Adipocyte (in vitro differentiated cells): ENCODE measurements around the gene RABEP1.

Experiments used
- DNase-seq: peaks from one replicate; pipeline ENCODE4 v3.0.0-alpha.2; 2015; ENCODE audit warnings: low read depth
- H3K27me3 ChIP-seq: replicated peaks from 2 replicates; pipeline ENCODE4 v1.7.0; 2013; ENCODE audit warnings: mild to moderate bottlenecking, low read length, moderate library complexity; ENCODE audit not compliant: control insufficient read depth, insufficient read depth
- H3K36me3 ChIP-seq: 2 replicates; pipeline ENCODE4 v1.7.0; 2013; ENCODE audit warnings: low read length, mild to moderate bottlenecking, moderate library complexity; ENCODE audit not compliant: control insufficient read depth, insufficient read depth, severe bottlenecking
- H3K4me1 ChIP-seq: 2 replicates; pipeline ENCODE4 v1.7.0; 2013; ENCODE audit warnings: mild to moderate bottlenecking, low read length, moderate library complexity; ENCODE audit not compliant: control insufficient read depth, insufficient read depth
- H3K4me3 ChIP-seq: 2 replicates; pipeline ENCODE4 v1.7.0; 2013; ENCODE audit warnings: mild to moderate bottlenecking, low read length, moderate library complexity
- H3K9ac ChIP-seq: 2 replicates; pipeline ENCODE4 v1.7.0; 2013; ENCODE audit warnings: mild to moderate bottlenecking, low read length, moderate library complexity
- H3K9me3 ChIP-seq: 2 replicates; pipeline ENCODE4 v1.7.0; 2013; ENCODE audit warnings: mild to moderate bottlenecking, low read length, moderate library complexity; ENCODE audit not compliant: control insufficient read depth

The RABEP1 gene

GRCh38 chr17:5249615-5250014 is 32.5 kb upstream of the RABEP1 start:
- H3K4me3 ChIP-seq: no peak overlapping the region
- no peak overlapping the region for H3K9ac ChIP-seq
- DNase-seq: peak; percentile 88
- H3K9me3 ChIP-seq: no peaks in the 10 kb centered on the region
- H3K27me3 ChIP-seq: peaks cover 4% of the 10 kb centered on the region
- no peaks in the 10 kb centered on the region for H3K36me3 ChIP-seq
- H3K4me1 ChIP-seq: no peaks in the 10 kb centered on the region

- Histone ChIP-seq H3K9me3 (no peaks in the 10 kb centered on the region), H3K4me1 (no peaks in the 10 kb centered on the region), H3K4me3 (no peak overlapping the region), H3K9ac (no peak overlapping the region), H3K27me3 (no peaks in the 10 kb centered on the region), H3K36me3 (no peaks in the 10 kb centered on the region)
- DNase-seq: no peak
Measured at GRCh38 chr17:5254414-5254813, 27.7 kb upstream of the RABEP1 start.

- no peaks in the 10 kb centered on the region for H3K9me3 ChIP-seq
- no peak overlapping the region for H3K9ac ChIP-seq
- H3K27me3 ChIP-seq: no peaks in the 10 kb centered on the region
- H3K36me3 ChIP-seq: no peaks in the 10 kb centered on the region
- H3K4me3 ChIP-seq: no peak overlapping the region
- DNase-seq: no peak
- no peaks in the 10 kb centered on the region for H3K4me1 ChIP-seq
Measured at GRCh38 chr17:5254903-5255521, 27.1 kb upstream of the RABEP1 start.

- Histone ChIP-seq H3K9me3 (no peaks in the 10 kb centered on the region), H3K27me3 (no peaks in the 10 kb centered on the region), H3K9ac (no peak overlapping the region), H3K4me3 (no peak overlapping the region), H3K36me3 (no peaks in the 10 kb centered on the region), H3K4me1 (no peaks in the 10 kb centered on the region)
- DNase-seq: no peak
Measured at GRCh38 chr17:5257124-5257523, 25.0 kb upstream of the RABEP1 start.

- H3K27me3 ChIP-seq: no peaks in the 10 kb centered on the region
- no peak for DNase-seq
- H3K9ac ChIP-seq: no peak overlapping the region
- H3K9me3 ChIP-seq: no peaks in the 10 kb centered on the region
- no peak overlapping the region for H3K4me3 ChIP-seq
- no peaks in the 10 kb centered on the region for H3K4me1 ChIP-seq
- H3K36me3 ChIP-seq: no peaks in the 10 kb centered on the region
Measured at GRCh38 chr17:5260542-5260941, 21.5 kb upstream of the RABEP1 start.

- no peak overlapping the region for H3K9ac ChIP-seq
- H3K4me1 ChIP-seq: no peaks in the 10 kb centered on the region
- H3K4me3 ChIP-seq: no peak overlapping the region
- H3K9me3 ChIP-seq: no peaks in the 10 kb centered on the region
- H3K27me3 ChIP-seq: no peaks in the 10 kb centered on the region
- H3K36me3 ChIP-seq: no peaks in the 10 kb centered on the region
- DNase-seq: no peak
Measured at GRCh38 chr17:5262416-5262991, 19.6 kb upstream of the RABEP1 start.

GRCh38 chr17:5263441-5263840 is 18.6 kb upstream of the RABEP1 start:
- H3K9me3 ChIP-seq: no peaks in the 10 kb centered on the region
- no peaks in the 10 kb centered on the region for H3K4me1 ChIP-seq
- no peak overlapping the region for H3K9ac ChIP-seq
- no peak overlapping the region for H3K4me3 ChIP-seq
- no peak for DNase-seq
- no peaks in the 10 kb centered on the region for H3K27me3 ChIP-seq
- H3K36me3 ChIP-seq: no peaks in the 10 kb centered on the region

GRCh38 chr17:5264893-5265292 is 17.2 kb upstream of the RABEP1 start:
- no peaks in the 10 kb centered on the region for H3K36me3 ChIP-seq
- H3K27me3 ChIP-seq: no peaks in the 10 kb centered on the region
- no peak for DNase-seq
- no peaks in the 10 kb centered on the region for H3K4me1 ChIP-seq
- no peak overlapping the region for H3K9ac ChIP-seq
- H3K9me3 ChIP-seq: no peaks in the 10 kb centered on the region
- H3K4me3 ChIP-seq: no peak overlapping the region

GRCh38 chr17:5269241-5269960 is 12.7 kb upstream of the RABEP1 start:
- no peak for DNase-seq
- Histone ChIP-seq H3K36me3 (no peaks in the 10 kb centered on the region), H3K9ac (no peak overlapping the region), H3K9me3 (no peaks in the 10 kb centered on the region), H3K4me1 (peaks cover 5% of the 10 kb centered on the region), H3K4me3 (no peak overlapping the region), H3K27me3 (no peaks in the 10 kb centered on the region)

- peaks cover 5% of the 10 kb centered on the region for H3K4me1 ChIP-seq
- H3K9me3 ChIP-seq: no peaks in the 10 kb centered on the region
- no peaks in the 10 kb centered on the region for H3K27me3 ChIP-seq
- no peaks in the 10 kb centered on the region for H3K36me3 ChIP-seq
- DNase-seq: no peak
- no peak overlapping the region for H3K4me3 ChIP-seq
- H3K9ac ChIP-seq: no peak overlapping the region
Measured at GRCh38 chr17:5272322-5272721, 9.8 kb upstream of the RABEP1 start.

GRCh38 chr17:5282642-5283217 is 646 bp downstream of the RABEP1 start:
- Histone ChIP-seq H3K9me3 (no peaks in the 10 kb centered on the region), H3K36me3 (no peaks in the 10 kb centered on the region), H3K4me3 (peak overlapping the region; percentile 90), H3K27me3 (no peaks in the 10 kb centered on the region), H3K4me1 (peaks cover 21% of the 10 kb centered on the region), H3K9ac (peak overlapping the region; percentile 79)
- no peak for DNase-seq
